Activated CD4-positive, CD25-positive, alpha-beta regulatory T cell treated with anti-CD3 and anti-CD28 coated beads, Interleukin-2, amount 50 U/mL, for 72 hours (primary cell): Measurements from ENCODE around the gene CYP4A11.
"Not testable (repeated sequence)": the region's sequence is repeated elsewhere in the genome, so short reads cannot be mapped to it uniquely, and the experiment has no call there.

ENCODE experiments used
- DNase-seq: peaks from one replicate; pipeline ENCODE4 v3.0.0; 2021

Gene CYP4A11, protein sequence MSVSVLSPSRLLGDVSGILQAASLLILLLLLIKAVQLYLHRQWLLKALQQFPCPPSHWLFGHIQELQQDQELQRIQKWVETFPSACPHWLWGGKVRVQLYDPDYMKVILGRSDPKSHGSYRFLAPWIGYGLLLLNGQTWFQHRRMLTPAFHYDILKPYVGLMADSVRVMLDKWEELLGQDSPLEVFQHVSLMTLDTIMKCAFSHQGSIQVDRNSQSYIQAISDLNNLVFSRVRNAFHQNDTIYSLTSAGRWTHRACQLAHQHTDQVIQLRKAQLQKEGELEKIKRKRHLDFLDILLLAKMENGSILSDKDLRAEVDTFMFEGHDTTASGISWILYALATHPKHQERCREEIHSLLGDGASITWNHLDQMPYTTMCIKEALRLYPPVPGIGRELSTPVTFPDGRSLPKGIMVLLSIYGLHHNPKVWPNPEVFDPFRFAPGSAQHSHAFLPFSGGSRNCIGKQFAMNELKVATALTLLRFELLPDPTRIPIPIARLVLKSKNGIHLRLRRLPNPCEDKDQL

DNA sequence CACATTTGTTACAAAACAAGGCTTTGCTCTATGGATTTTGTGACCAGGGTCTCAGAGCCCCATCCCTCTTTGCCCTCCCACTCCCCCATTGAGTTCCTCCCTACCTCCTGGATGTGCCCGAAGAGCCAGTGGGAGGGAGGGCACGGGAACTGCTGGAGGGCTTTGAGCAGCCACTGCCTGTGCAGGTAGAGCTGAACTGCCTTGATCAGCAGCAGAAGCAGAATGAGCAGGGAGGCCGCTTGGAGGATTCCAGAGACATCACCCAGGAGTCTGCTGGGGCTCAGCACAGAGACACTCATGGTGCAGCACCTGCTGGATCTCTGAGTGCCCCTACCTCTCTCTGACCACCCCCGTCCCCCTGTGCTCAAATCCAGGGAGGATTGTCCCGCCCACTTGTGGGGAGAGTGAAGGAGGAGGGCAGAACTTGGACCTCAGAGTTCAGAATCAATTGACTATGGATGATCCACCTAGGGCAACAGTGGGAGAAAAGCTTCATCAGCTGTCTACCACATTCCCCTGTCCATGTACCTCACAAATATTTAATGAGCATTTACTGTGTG, at the start of gene CYP4A11:
TSS of gene CYP4A11 (minus strand) at position 342 of the 560 bp plus-strand sequence. CDS start at position 299, 43 bp downstream.
- DNase-seq, result no peak

DNA sequence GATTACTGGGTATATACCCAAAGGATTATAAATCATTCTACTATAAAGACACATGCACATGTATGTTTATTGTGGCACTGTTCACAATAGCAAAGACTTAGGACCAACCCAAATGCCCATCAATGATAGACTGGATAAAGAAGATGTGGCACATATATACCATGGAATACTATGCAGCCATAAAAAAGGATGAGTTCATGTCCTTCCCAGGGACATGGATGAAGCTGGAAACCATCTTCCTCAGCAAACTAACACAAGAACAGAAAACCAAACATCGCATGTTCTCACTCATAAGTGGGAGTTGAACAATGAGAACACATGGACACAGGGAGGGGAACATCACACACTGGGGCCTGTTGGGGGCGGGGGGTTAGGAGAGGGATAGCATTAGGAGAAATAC, 49.3 kb upstream of the CYP4A11 start:
- not testable (repeated sequence) for DNase-seq

DNA sequence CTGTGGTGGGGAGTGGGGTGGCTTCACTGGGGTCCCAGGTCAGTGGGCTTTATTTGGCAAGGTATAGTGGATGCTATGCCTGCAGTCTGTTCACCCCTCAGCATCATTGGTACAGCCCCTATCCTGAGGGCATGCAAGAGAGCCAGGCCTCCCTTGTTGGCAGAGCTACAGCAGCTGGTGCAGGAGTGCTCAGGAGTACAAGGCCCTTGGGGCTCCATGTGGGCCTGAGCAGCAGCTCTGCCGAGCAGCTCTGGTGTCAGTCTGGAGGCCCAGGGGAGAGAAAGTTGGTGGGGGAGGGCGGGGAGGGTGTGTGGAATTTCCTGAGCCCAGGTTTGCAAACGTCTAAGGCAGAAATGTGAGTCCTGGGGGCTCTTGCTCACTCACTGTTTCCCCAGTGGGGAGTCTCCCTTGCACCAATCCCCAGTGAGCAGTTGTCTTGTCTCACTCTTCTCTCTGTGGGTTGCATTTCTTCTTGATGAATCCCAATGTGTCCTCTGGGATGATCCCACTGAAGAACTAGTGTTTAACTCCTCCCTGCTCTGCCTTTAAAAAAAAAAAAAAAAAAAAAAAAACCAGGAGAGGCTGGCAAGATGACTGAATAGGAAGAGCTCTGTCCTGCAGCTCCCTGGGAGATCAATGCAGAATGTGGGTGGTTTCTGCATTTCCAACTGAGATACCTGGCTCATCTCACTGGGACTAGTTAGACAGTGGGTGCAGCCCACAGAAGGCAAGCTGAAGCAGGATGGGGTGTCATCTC, 42.7 kb upstream of the CYP4A11 start:
- no peak for DNase-seq

DNA sequence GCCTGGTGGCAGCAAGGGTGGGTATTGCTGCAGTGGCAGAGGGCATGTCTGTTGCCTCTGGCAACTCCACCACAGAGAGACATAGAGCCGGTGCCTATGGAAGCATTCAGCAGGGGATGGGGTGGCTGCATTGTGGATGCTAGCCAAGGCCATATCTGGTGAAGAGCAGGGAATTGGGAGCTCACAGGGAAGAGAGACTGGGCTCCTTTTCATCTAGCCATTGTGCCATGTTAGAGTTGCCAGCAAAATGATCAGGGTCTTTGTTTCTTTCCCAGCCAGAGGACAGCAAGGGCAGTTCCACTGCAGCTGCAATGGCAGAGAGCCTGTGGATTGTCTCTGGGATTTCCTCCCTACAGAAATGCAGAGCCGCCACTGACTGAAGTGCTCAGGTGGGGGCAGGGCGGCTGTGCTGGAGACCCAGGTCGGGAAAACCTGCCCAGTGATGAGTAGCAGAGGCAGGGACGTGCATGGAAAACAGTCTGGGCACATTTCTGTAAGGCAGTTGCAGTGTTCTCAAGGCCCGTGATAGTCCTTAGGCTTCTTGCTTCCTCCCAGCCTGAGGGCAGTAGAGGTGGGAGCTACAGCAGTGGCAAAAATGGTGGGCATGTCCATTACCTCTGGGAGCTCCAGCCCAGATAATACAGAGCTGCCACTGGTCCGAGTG, 42.0 kb upstream of the CYP4A11 start:
- DNase-seq, result no peak

DNA sequence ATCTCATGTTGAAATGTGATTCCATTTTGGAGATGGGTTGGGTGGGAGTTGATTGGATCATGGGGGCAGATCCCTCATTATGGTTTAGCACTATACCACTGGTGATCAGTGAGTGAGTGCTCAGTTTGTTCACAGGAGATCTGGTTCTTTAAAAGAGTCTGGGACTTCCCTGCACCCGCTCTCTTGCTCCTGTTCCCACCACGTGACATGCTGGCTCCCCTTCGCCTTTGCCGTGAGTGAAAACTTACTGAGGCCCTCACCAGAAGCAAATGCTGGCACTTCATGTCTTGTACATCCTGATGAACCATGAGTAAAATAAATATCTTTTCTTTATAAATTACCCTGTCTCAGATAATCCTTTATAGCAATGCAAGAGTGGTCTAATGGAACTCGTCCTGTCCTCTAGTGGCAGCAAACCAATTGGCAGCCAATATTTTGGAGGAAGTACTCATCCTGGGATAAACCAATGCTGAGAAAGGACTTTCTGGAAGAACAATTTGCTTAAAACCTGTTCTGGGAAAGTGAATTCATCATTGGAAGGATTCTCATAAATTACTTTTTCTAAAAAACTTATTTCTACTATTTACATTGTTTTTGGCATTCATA, 27.8 kb upstream of the CYP4A11 start:
- no peak for DNase-seq

DNA sequence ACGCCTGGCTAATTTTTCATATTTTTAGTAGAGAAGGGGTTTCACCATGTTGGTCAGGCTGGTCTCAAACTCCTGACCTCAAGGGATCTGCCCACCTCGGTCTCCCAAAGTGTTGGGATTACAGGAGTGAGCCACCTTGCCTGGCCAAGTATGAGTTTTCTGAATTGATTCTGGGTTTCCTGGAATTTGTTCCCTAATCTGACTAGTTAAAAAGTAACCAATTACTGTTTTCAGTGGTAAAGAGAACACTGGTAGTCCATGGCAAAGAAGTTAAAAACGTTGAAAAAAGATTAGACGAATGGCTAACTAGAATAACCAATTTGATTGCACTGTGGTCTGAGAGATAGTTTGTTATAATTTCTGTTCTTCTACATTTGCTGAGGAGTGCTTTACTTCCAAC, 21.0 kb upstream of the CYP4A11 start:
- not testable (repeated sequence) for DNase-seq

DNA sequence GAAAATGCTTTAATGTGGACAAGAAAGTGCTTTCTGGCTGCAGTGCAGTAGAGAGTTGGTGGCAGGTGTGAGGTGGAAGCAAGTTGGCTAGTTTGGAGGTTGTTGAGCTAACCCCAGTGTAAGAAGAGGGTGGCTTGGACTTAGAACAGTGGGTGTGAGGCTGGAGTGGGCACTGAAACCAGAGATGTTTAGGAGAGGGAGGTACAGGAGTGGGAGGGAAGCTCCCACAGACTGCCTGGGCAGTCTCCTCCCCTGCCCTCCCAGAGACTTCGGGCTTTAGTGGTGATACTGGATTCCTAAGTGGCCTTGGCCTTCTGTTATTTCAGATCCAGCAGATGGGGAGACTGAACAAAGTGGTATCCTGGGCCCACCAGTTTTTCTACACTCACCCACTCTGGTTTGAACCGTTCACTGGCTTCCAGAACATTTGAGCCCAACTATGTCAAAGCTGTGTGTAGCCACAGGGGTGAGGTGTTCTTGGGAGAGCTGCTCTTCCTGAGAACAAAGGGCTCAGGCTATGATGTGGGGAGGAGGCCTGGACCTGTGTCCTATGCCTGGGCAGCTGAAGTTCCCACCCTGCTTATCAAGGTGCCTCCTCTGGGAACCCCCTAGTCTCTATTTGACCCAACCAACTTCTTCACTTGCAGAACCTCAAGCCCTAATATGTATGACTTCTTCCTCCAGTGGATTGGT, 19.9 kb upstream of the CYP4A11 start:
- no peak for DNase-seq

DNA sequence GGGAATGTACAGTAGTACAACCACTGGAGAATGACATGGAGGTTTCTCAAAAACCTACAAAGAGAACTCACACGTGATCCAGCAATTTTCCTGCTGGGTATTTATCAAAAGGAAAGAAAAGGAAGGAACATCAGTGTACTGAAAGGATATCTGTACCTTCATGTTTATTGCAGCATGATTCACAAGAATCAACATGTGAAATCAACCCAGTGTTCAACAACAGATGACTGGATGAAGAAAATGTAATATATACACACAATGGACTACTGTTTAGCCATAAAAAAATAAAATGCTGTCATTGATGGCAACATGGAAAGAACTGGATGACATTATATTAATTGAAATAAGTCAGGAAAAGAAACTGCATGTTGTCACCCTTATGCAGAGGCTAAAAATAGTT, 19.0 kb upstream of the CYP4A11 start:
- DNase-seq, result no peak

DNA sequence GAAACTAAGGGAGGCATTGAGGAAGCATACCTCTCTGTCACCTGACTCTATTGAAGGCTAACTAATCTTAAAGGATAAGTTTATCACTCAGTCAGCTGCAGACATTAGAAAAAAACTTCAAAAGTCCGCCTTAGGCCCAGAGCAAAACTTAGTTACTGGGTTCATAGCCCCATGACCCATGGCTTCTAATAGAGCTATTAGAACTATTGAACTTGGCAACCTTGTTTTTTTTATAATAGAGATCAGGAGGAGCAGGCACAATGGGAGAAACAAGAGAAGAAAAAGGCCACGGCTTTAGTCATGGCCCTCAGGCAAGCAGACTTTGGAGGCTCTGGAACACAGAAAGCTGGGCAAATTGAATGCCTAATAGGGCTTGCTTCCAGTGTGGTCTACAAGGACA, 13.8 kb upstream of the CYP4A11 start:
- not testable (repeated sequence) for DNase-seq

DNA sequence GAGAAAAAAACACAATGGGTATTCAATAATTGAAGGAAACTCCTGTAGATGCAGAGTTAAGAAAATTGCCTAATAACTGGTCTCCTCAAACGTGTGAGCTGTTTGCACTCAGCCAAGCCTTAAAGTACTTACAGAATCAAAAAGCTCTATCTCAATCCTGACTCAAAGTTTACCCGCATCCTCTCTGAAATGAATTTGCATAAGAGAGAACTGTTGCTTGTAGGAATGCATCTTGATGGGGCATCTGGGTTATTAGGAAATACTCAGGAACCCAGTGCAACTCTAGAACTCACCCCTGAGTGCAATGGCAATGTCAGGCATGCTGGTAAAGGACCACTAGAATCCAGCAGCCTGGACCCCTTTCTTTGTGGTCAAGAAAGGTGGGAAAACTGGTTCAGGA, 12.6 kb upstream of the CYP4A11 start:
- not testable (repeated sequence) for DNase-seq

DNA sequence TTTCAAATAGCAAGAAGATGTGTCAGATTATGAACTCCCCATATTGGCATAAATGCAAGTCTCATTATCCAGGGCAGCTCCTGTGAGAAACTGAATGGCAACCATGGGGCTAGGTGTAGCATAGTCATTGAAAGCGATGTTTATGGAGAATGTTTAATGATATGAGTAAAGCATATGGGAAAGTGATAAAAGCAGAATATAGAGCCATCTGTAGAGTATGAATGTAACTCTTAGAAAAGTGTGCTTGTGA, 8.1 kb upstream of the CYP4A11 start:
- DNase-seq, result not testable (repeated sequence)

DNA sequence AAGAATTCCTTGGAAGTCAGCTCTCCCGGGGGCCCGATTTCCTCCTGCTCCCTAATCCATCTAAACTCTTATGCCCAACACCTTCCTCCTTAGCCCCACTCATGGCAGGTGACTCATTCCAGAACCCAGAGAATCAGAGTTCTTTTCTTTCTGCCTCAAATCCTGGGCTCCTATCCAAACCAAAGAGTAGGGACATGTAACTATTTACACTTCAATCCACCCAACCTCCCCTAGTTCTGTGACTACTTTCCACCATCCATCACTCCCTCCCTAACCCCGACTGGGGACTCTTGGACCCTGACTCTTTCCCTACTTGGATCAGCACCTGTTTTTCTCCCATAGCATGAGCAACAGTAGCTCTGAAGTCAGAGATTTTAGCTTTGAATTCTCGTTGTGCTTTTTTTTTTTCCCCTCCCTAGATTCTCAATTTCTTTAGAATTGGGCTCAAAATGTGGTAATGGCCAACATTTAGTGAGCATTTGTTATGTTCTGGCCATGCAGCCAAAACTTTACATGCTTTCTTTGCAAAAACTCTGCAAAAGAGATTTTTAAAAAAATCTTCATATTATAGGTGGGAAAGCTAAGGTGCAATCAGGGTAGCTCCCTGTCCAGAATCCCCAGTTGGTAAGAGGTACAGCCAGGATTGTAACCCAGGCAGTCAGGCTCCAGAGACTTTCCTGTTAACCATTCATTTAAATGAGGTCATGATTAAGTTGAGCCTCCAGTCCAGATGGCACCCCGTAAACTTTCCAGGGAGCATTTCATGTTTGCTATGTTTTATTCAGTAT, 7.5 kb upstream of the CYP4A11 start:
- DNase-seq, result no peak

DNA sequence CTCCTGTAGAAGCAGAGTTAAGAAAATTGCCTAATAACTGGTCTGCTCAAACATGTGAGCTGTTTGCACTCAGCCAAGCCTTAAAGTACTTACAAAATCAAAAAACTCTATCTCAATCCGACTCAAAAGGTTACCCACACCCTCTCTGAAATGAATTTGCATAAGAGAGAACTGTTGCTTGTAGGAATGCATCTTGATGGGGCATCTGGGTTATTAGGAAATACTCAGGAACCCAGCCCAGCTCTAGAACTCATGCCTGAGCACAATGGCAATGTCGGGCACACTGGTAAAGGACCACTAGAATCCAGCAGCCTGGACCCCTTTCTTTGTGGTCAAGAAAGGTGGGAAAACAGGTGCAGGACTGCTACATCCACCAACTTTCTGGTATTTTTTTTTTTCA, 6.4 kb upstream of the CYP4A11 start:
- DNase-seq, result not testable (repeated sequence)

DNA sequence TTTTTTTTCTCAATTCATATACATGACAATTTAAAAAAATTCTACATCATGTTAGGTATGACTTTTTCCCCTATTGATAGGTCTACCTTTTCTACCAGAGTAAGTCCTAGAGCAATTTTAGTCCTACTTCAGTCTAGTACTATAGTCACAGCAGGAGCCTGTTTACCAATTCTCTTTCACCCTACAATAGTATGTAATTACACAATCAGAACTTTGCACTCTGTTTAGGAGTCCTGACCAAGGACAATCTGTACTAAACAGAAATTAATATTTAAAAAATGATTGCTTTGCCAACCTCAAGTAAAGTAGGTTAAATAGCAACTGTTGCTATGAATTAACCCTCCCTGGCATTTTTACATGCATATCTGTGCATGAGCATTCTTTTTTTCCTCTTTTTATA, 810 bp upstream of the CYP4A11 start:
- DNase-seq, result no peak

DNA sequence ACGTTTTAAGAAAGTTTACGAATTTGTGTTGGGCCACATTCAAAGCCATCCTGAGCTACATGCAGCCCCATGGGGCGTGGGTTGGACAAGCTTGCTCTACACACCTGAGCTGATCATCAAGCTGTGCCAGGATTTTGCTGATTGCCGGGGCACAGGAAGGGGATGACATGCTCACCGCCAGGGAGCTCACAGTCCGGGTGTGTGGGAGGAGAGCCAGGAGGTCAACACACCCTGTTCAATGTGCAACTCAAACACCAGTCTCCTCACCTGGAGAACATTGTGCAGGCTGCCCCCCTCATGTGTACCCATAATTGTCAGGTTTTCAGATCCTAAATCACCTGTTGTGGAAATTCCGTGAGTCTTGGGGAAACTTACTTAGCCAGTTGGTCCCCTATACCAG, 969 bp downstream of the CYP4A11 start:
- DNase-seq, result no peak

DNA sequence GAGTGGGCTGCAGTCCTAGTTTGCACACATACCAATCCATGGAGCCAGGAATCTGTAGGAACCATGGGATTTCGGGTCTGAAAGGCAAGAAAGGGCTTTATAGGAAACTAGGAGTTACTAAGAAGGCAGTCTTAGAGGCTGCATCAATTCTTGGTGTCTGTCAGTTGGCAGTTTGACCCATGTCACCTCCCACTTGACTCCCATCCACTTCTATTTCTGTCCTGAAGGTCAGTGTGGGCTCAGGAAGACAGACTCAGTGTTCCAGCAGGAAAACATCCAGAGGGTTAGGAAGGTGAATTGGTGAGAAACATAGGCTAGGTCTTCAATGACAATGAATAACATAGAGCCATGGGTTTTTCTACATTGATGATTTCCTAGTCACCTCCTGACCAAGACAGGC, 4.0 kb downstream of the CYP4A11 start:
- DNase-seq, result no peak

DNA sequence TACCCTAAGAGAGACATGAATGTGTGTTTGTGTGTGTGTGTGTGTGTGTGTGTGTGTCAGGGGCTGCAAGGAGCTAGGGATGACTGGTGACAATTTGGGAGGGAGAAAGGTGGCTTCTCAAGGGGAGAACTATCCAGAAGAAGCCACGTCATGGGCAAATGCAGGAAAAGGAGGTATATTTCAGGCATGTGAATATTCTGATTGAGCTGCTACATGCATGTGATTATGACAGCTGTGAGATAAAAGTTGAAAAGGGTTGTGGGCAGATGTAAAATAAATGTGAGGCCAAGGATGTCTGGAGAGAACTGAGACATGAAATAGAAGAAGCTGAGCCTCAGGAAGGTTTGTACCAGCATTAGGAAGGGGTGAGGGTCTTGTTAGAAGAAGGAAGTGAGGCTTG, 4.5 kb downstream of the CYP4A11 start:
- no peak for DNase-seq

DNA sequence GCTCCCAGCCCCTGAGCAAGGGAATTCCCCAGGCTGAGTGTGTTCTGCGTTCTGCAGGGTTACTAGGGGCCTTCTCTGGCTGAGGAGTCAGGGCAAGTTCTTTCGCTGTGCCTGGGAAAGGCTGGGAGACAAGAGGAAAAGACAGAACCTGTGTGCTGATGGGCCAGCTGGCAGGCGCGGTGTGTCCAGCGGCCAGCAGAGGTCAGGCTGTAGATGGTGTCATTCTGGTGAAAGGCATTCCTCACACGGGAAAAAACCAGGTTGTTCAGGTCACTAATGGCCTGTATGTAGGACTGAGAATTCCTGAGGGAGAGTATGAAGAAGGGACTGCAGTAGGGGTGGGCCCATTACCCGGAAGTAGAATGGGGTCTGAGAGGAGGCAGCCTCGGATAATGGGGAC, 6.4 kb downstream of the CYP4A11 start:
- DNase-seq, result not testable (repeated sequence)

DNA sequence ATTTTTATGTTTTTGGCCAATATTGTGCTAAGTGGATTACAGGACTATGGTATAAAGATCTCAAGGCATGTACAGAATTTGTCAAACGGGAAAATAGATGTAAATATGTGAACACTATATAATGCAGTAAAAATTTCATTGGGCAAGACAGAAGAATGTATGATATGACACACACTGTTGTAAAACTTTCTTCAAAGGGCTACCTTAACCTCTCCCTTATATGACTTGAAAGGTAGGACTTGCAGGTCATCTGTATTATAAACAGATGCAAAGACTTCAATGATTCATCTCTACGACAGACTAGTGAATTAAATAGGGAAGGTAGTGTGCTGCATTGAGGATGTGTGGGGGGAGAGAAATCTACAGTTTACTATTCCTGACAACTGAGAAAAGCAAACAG, 9.3 kb downstream of the CYP4A11 start:
- not testable (repeated sequence) for DNase-seq

DNA sequence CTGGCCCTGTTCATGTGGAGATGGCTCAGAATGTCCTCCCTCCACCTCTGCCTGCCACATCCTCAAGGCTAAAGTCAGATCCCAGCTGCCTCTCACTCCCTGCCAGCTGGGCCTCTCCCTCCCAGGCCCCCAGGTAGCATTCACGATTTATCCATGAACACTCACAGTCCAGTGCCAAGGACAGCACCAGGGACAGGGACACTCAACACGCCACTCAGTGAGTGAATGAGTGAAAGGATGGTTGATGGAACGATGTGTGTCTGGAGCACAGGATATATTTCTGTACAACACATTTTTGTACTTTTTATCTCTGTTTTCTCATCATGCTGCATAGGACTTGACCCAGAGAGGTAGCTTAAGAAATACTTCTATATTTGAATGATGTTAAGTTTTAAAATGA, 10.1 kb downstream of the CYP4A11 start:
- no peak for DNase-seq

DNA sequence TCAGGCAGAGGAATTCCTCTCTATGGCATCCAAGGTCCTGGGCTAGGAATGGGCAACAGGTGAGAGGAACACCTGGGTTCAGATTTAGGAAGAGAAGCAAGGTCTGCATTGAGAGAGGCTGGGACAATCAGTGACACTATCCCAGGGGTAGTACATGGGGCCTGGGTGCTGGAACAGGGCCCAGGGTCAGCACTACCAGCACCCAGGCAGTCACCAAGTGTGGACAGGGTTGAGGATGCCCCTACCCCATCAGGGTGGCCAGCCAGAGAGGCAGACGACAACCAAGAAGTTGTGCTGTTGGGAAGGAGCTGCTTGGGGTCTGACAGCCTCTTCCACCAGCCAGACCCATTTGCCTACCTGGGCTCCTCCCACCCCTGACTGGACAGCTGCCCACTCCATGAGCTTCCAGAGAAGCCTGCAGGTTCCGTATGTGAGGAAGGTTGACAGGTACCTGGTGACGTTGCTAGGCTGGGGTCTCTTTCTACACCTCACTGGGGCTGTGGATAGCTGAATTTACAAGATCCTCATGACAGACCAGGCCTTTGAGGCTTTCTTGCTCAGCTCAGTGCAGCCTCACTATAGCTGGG, 13.9 kb downstream of the CYP4A11 start:
- DNase-seq, result no peak
